Muscle layer of colon (tissue), 2 donors: ENCODE measurements around the gene GJC1.

Source experiments
- H3K27ac ChIP-seq: one replicate; pipeline ENCODE4 v1.7.0; 2013; ENCODE audit warnings: low read depth, mild to moderate bottlenecking, low read length, moderate library complexity
- H3K27me3 ChIP-seq, 2 donors: one replicate each; pipeline ENCODE4 v1.7.0; 2013; ENCODE audit warnings: low read length in 2 of 2, mild to moderate bottlenecking in 2 of 2; ENCODE audit not compliant: insufficient read depth in 2 of 2, control insufficient read depth in 1 of 2
- H3K36me3 ChIP-seq: one replicate; pipeline ENCODE4 v1.7.0; 2013; ENCODE audit warnings: mild to moderate bottlenecking, low read length; ENCODE audit not compliant: insufficient read depth
- H3K4me1 ChIP-seq: one replicate; pipeline ENCODE4 v1.7.0; 2013; ENCODE audit warnings: mild to moderate bottlenecking, low read length; ENCODE audit not compliant: insufficient read depth
- H3K4me3 ChIP-seq, 2 donors: one replicate each; pipeline ENCODE4 v1.7.0; 2013; ENCODE audit warnings: low read length in 2 of 2, low read depth in 1 of 2, mild to moderate bottlenecking in 1 of 2, moderate library complexity in 1 of 2
- H3K9ac ChIP-seq: one replicate; pipeline ENCODE4 v1.7.0; 2013; ENCODE audit warnings: low read length
- H3K9me3 ChIP-seq: one replicate; pipeline ENCODE4 v1.7.0; 2013; ENCODE audit warnings: mild to moderate bottlenecking, low read length
- donor health status: abdominal sarcoma.
- donor health status: Adenocarcinoma of cecum.

GJC1 gene

DNA sequence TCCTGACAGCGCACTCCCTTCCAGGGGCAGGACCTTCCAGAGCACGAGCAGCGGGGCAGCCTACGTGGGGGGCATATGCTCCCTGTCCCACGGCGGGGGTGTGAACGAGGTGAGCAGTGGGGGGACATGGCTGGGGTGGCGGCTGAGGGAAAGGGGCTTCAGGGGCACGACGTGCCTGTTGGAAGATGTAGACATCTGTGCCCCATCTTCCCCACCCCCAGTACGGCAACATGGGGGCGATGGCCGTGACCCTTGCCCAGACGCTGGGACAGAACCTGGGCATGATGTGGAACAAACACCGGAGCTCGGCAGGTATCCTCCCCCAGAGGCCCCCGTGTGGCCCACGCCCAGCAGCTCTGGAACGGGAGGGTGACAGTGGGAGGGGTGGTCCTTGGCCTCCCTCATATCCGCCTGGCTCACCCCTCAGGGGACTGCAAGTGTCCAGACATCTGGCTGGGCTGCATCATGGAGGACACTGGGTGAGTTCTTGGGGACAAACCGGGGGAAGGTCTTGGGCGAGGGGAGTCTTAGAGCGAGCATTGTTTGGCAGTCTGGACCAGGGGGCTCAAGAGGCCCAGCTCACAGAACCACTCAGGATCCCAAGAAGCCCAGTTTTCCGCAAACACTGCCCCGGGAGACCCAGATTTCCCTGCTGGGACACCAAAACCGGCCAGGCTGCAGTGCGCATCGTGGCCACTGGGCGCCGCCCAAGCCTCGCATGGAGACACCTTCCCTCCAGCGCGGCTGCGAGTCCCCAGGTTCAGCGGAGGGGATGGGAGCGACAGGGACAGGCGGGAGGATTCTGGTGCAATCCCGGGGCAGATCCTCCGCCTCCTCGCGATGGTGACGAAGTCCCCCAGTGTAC, 55.6 kb downstream of the GJC1 start:
- peak overlapping the region; percentile 72 to 90 for H3K4me3 ChIP-seq
- no peaks in the 10 kb centered on the region for H3K9me3 ChIP-seq
- H3K27me3 ChIP-seq = peaks cover 6 to 10% of the 10 kb centered on the region in 2 donors
- peaks cover 21% of the 10 kb centered on the region for H3K4me1 ChIP-seq
- no peaks in the 10 kb centered on the region for H3K36me3 ChIP-seq
- peak overlapping the region; percentile 18 for H3K27ac ChIP-seq
- no peak overlapping the region for H3K9ac ChIP-seq

- Histone ChIP-seq H3K27me3 (peaks cover 6 to 10% of the 10 kb centered on the region in 2 donors), H3K9me3 (no peaks in the 10 kb centered on the region), H3K9ac (no peak overlapping the region)
Measured at GRCh38 chr17:44773140-44773539, 56.9 kb downstream of the GJC1 start.

GRCh38 chr17:44772308-44773045, 57.6 kb downstream of the GJC1 start:
- Histone ChIP-seq H3K36me3 (no peaks in the 10 kb centered on the region), H3K4me3 (no peak overlapping the region), H3K4me1 (peaks cover 12% of the 10 kb centered on the region), H3K27me3 (peaks cover 6 to 10% of the 10 kb centered on the region in 2 donors), H3K27ac (no peak overlapping the region), H3K9me3 (no peaks in the 10 kb centered on the region), H3K9ac (no peak overlapping the region)

More at GRCh38 chr17:44773140-44773539, 56.9 kb downstream of the GJC1 start:
- Histone ChIP-seq H3K27ac (no peak overlapping the region), H3K36me3 (no peaks in the 10 kb centered on the region), H3K4me1 (peaks cover 12% of the 10 kb centered on the region), H3K4me3 (no peak overlapping the region)

GRCh38 chr17:44770166-44770925, 59.7 kb downstream of the GJC1 start:
- Histone ChIP-seq H3K27ac (no peak overlapping the region), H3K4me3 (no peak overlapping the region), H3K36me3 (no peaks in the 10 kb centered on the region), H3K4me1 (no peaks in the 10 kb centered on the region), H3K9ac (no peak overlapping the region), H3K27me3 (peaks cover 6 to 15% of the 10 kb centered on the region in 2 donors), H3K9me3 (no peaks in the 10 kb centered on the region)

DNA sequence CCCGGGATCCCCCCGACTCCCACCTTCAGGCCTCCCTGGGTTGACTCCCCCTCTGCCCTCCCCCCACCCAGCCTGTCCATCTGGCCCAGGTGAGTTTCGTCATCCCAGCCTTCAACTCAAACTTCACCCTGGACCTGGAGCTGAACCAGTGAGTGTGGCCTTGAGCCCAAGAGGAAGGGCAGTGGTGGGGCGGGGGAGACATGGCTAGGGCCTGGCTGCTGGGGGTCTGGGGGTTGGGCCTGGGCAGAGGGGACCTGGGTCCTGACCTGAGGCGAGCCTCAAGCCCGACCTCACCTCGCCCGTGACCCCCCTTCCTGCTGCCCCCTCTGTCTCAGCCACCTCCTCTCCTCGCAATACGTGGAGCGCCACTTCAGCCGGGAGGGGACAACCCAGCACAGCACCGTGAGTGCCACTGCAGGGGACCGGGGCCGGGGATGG, 60.4 kb downstream of the GJC1 start:
- H3K4me3 ChIP-seq = no peak overlapping the region
- no peak overlapping the region for H3K9ac ChIP-seq
- H3K9me3 ChIP-seq = no peaks in the 10 kb centered on the region
- no peaks in the 10 kb centered on the region for H3K36me3 ChIP-seq
- no peak overlapping the region for H3K27ac ChIP-seq
- H3K27me3 ChIP-seq = peaks cover 6 to 15% of the 10 kb centered on the region in 2 donors
- no peaks in the 10 kb centered on the region for H3K4me1 ChIP-seq

DNA sequence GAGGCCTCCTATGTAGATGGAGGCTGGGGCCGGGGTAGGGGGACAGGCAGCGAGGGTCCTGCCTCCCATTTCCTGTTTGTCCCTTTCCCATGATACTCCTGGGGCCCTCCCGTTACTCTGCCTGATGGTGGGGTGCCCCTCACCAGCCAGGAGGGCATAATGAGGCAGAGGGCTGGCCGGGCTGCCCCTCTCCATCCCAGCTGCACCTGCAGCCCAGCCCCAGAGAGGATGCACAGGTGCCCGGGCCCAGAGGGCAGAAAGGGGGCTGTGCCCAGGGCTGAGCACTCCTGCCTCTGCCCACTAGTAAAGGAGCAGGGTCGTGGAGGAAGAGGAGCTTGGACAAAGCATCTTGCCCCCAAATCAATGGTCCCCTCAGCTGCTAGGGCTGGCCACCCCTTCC, 60.9 kb downstream of the GJC1 start:
- H3K36me3 ChIP-seq = no peaks in the 10 kb centered on the region
- no peak overlapping the region for H3K4me3 ChIP-seq
- peaks cover 6 to 15% of the 10 kb centered on the region in 2 donors for H3K27me3 ChIP-seq
- H3K27ac ChIP-seq = no peak overlapping the region
- H3K9me3 ChIP-seq = no peaks in the 10 kb centered on the region
- H3K4me1 ChIP-seq = no peaks in the 10 kb centered on the region
- no peak overlapping the region for H3K9ac ChIP-seq

GRCh38 chr17:44768505-44769142, 61.5 kb downstream of the GJC1 start:
- peaks cover 6 to 15% of the 10 kb centered on the region in 2 donors for H3K27me3 ChIP-seq

GRCh38 chr17:44767493-44767892, 62.6 kb downstream of the GJC1 start:
- H3K27ac ChIP-seq = no peak overlapping the region
- H3K9me3 ChIP-seq = no peaks in the 10 kb centered on the region
- no peak overlapping the region for H3K4me3 ChIP-seq
- H3K36me3 ChIP-seq = no peaks in the 10 kb centered on the region
- no peak overlapping the region for H3K9ac ChIP-seq
- no peaks in the 10 kb centered on the region for H3K4me1 ChIP-seq
- peaks cover 0 to 15% of the 10 kb centered on the region in 2 donors for H3K27me3 ChIP-seq

More at GRCh38 chr17:44768505-44769142, 61.5 kb downstream of the GJC1 start:
- Histone ChIP-seq H3K9me3 (no peaks in the 10 kb centered on the region), H3K4me1 (no peaks in the 10 kb centered on the region), H3K27ac (no peak overlapping the region), H3K9ac (no peak overlapping the region), H3K4me3 (no peak overlapping the region), H3K36me3 (no peaks in the 10 kb centered on the region)

DNA sequence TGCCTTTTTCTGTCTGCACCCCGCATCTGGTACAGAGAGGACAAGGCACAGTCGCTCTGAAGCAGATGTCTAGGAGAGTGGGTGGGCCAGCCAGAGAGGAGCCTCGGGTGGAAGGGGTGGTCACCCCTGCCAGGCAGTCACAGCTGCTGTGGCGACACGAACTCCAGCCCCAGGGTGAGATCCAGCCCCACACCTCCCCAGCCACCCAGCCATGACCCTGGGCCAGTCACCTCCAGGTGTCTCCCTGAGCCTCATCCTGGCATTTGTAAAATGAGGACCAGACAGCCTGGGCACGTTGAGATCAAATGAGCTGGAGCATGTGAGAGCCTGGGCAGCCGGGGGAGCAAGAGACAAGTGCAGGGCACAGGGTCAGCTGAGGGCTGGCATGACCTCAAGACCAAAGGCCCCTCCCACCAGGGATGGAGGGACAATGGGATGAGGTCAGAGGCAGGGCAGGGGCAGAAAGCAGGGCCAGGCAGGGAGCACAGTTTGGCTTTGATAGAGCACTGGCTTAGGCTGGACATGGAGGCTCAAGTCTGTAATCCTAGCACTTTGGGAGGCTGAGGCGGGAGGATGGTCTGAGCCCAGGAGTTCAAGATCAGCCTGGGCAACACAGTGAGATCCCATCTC, 63.6 kb downstream of the GJC1 start:
- Histone ChIP-seq H3K36me3 (no peaks in the 10 kb centered on the region), H3K9ac (no peak overlapping the region), H3K9me3 (no peaks in the 10 kb centered on the region), H3K27ac (no peak overlapping the region), H3K4me1 (no peaks in the 10 kb centered on the region), H3K27me3 (peaks cover 1 to 10% of the 10 kb centered on the region in 2 donors), H3K4me3 (no peak overlapping the region)

- Histone ChIP-seq H3K4me3 (no peak overlapping the region), H3K9me3 (no peaks in the 10 kb centered on the region), H3K36me3 (no peaks in the 10 kb centered on the region), H3K27ac (no peak overlapping the region), H3K9ac (no peak overlapping the region), H3K27me3 (peaks cover 5 to 14% of the 10 kb centered on the region in 2 donors), H3K4me1 (no peaks in the 10 kb centered on the region)
Measured at GRCh38 chr17:44765965-44766364, 64.1 kb downstream of the GJC1 start.
